DOHH2 (cell line): ENCODE results near the gene THRAP3.

Source experiments
- H3F3A ChIP-seq: fragments of 200-600 bp; sonication (generic), shearing (Covaris generic); 2 replicates; pipeline ENCODE4 v1.6.0; 2016; ENCODE audit warnings: antibody characterized with exemption, mild to moderate bottlenecking; ENCODE audit not compliant: control insufficient read depth, insufficient read depth
- H3K27ac ChIP-seq: fragments of 200-600 bp; sonication (generic); 2 replicates; pipeline ENCODE4 v1.5.1; 2014; ENCODE audit warnings: low read depth, mild to moderate bottlenecking, low read length, moderate library complexity
- H3K27me3 ChIP-seq: fragments of 200-600 bp; sonication (generic); 2 replicates; pipeline ENCODE4 v1.6.1; 2014; ENCODE audit warnings: mild to moderate bottlenecking, low read length, mixed read lengths; ENCODE audit not compliant: control insufficient read depth
- H3K36me3 ChIP-seq: fragments of 200-600 bp; sonication (generic); 2 replicates; pipeline ENCODE4 v1.6.1; 2014; ENCODE audit warnings: mild to moderate bottlenecking, low read length, moderate library complexity, mixed read lengths; ENCODE audit not compliant: control insufficient read depth
- H3K4me1 ChIP-seq: fragments of 200-600 bp; sonication (generic); 2 replicates; pipeline ENCODE4 v1.6.1; 2014; ENCODE audit warnings: mild to moderate bottlenecking, low read length, mixed read lengths; ENCODE audit not compliant: control insufficient read depth
- H3K4me2 ChIP-seq: fragments of 200-600 bp; sonication (generic); 2 replicates; pipeline ENCODE4 v1.6.0; 2014; ENCODE audit warnings: mild to moderate bottlenecking, low read length, moderate library complexity
- H3K4me3 ChIP-seq: fragments of 200-600 bp; sonication (generic); 2 replicates; pipeline ENCODE4 v1.5.1; 2014; ENCODE audit warnings: mild to moderate bottlenecking, low read length, mixed read lengths
- H3K79me2 ChIP-seq: fragments of 200-600 bp; sonication (generic); 2 replicates; pipeline ENCODE4 v1.6.1; 2014; ENCODE audit warnings: mild to moderate bottlenecking, low read length, mixed read lengths; ENCODE audit not compliant: control insufficient read depth
- H3K9me2 ChIP-seq: fragments of 200-600 bp; sonication (generic); replicated peaks from 2 replicates; pipeline ENCODE4 v1.6.1; 2014; ENCODE audit warnings: mild to moderate bottlenecking, low read length, mixed read lengths; ENCODE audit not compliant: control insufficient read depth
- H3K9me3 ChIP-seq: fragments of 200-600 bp; sonication (generic); 2 replicates; pipeline ENCODE4 v1.6.1; 2014; ENCODE audit warnings: antibody characterized with exemption, low read length, mixed read lengths; ENCODE audit not compliant: control insufficient read depth, insufficient read depth
- H4K20me1 ChIP-seq: fragments of 200-600 bp; sonication (generic); 2 replicates; pipeline ENCODE4 v1.6.0; 2014; ENCODE audit warnings: low read depth, mild to moderate bottlenecking, antibody characterized with exemption, low read length, moderate library complexity; ENCODE audit not compliant: control insufficient read depth, insufficient read depth
- CTCF ChIP-seq: fragments of 200-600 bp; sonication (generic); IDR thresholded peaks from one replicate; pipeline ENCODE4 v1.5.1; 2014; ENCODE audit warnings: antibody characterized with exemption, mild to moderate bottlenecking, low read depth, low read length; ENCODE audit not compliant: poor library complexity, severe bottlenecking
- EZH2phosphoT487 ChIP-seq: fragments of 200-600 bp; sonication (generic); IDR thresholded peaks from 2 replicates; pipeline ENCODE4 v1.6.1; 2017; ENCODE audit warnings: borderline replicate concordance, mild to moderate bottlenecking, antibody characterized with exemption, low read length, moderate library complexity, mixed read lengths

The THRAP3 gene

GRCh38 chr1:36179220-36179600, 45.0 kb upstream of the THRAP3 start:
- peaks cover 68% of the 10 kb centered on the region for H3K36me3 ChIP-seq

GRCh38 chr1:36182734-36183133, 41.5 kb upstream of the THRAP3 start:
- Histone ChIP-seq H3K4me1 (peaks cover 4% of the 10 kb centered on the region), H3K4me2 (no peak overlapping the region), H3K27me3 (no peaks in the 10 kb centered on the region), H3K36me3 (peaks cover 39% of the 10 kb centered on the region), H4K20me1 (no peaks in the 10 kb centered on the region), H3K79me2 (no peaks in the 10 kb centered on the region), H3K9me2 (no peaks in the 10 kb centered on the region), H3K27ac (no peak overlapping the region), H3K9me3 (no peaks in the 10 kb centered on the region), H3K4me3 (no peak overlapping the region), H3F3A (no peaks in the 10 kb centered on the region)
- TF ChIP-seq CTCF (no peak), EZH2phosphoT487 (no peak)

More at GRCh38 chr1:36179220-36179600, 45.0 kb upstream of the THRAP3 start:
- Histone ChIP-seq H3F3A (no peaks in the 10 kb centered on the region), H3K9me2 (no peaks in the 10 kb centered on the region), H3K9me3 (no peaks in the 10 kb centered on the region), H3K27ac (no peak overlapping the region), H3K27me3 (no peaks in the 10 kb centered on the region), H3K4me3 (no peak overlapping the region), H3K4me2 (no peak overlapping the region), H3K79me2 (no peaks in the 10 kb centered on the region), H4K20me1 (no peaks in the 10 kb centered on the region; the same call in 1 of the 2 replicates), H3K4me1 (peaks cover 8% of the 10 kb centered on the region)
- TF ChIP-seq CTCF (no peak), EZH2phosphoT487 (no peak)

GRCh38 chr1:36183309-36183856, 40.9 kb upstream of the THRAP3 start:
- Histone ChIP-seq H3K27me3 (no peaks in the 10 kb centered on the region), H3K79me2 (no peaks in the 10 kb centered on the region), H4K20me1 (no peaks in the 10 kb centered on the region), H3K4me3 (no peak overlapping the region), H3K36me3 (peaks cover 33% of the 10 kb centered on the region), H3F3A (no peaks in the 10 kb centered on the region), H3K4me2 (no peak overlapping the region), H3K9me2 (no peaks in the 10 kb centered on the region), H3K4me1 (peaks cover 8% of the 10 kb centered on the region), H3K27ac (no peak overlapping the region), H3K9me3 (no peaks in the 10 kb centered on the region)
- TF ChIP-seq CTCF (no peak), EZH2phosphoT487 (no peak)
